Measurements from ENCODE around the gene FXYD7. TPM values are rescaled to one million over a fixed set of nuclear protein-coding genes. Genes with fewer than 3 reads are reported as not detected.

FXYD7 gene
- total RNA-seq, 4 donors from 2014 or later, result 1.3 TPM; not detected in 3

DNA sequence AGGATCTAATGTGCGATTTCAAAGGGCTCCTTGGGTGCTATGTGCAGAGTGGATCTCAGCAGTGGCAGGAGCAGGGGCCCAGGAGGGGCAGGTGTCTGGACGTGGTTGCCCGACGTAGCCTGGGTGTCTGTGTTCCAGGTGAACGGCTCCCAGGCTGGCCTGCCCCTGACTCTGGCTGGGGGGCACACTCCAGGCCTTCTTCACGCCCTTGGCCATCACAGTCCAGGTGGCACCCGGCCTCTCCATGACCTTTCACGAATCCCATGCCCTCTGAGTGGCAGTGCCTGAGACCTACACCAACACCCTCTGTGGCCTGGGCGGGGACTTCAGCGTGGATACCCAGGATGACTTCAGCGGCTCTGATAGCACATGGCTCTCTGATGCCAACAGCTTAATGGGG is 38.7 kb upstream of the FXYD7 start:
- TF ChIP-seq, protein P1, sequence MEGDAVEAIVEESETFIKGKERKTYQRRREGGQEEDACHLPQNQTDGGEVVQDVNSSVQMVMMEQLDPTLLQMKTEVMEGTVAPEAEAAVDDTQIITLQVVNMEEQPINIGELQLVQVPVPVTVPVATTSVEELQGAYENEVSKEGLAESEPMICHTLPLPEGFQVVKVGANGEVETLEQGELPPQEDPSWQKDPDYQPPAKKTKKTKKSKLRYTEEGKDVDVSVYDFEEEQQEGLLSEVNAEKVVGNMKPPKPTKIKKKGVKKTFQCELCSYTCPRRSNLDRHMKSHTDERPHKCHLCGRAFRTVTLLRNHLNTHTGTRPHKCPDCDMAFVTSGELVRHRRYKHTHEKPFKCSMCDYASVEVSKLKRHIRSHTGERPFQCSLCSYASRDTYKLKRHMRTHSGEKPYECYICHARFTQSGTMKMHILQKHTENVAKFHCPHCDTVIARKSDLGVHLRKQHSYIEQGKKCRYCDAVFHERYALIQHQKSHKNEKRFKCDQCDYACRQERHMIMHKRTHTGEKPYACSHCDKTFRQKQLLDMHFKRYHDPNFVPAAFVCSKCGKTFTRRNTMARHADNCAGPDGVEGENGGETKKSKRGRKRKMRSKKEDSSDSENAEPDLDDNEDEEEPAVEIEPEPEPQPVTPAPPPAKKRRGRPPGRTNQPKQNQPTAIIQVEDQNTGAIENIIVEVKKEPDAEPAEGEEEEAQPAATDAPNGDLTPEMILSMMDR (IDR thresholded peaks at IDR 0.05), result no peak
- no peak for TF ChIP-seq POLR2A (IDR thresholded peaks at IDR 0.05)
- WGBS, 2 donors, result 87 to 89% methylated on average over 11 of the region's 11 CpGs
- intact Hi-C loops (cut with DNase I; ENCODE audit: low total_unique reads), result no loop called here
- H3K4me3 ChIP-seq (ENCODE audit: low read depth, poor library complexity, severe bottlenecking), result no peak overlapping the region
- no peak for DNase-seq (ENCODE audit: low spot score in 2 of 2)

DNA sequence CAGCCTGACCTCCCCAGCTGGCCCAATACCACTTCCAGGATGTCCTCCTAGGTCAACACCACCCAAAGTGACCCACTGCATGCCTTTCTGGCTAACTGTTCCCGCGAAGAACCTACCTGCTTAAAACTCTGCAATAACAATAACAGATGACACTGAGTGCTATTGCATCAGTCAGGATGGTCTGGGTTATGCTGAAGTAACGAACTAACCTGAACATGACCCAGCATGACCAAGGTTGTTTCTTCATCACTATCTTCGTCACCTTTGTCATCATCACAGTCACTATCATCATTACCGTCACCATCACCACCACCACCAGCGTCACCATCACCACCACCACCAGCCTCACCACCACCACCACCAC is 38.0 kb upstream of the FXYD7 start:
- H3K4me3 ChIP-seq (ENCODE audit: low read depth, poor library complexity, severe bottlenecking), result no peak overlapping the region
- TF ChIP-seq, protein P1 (IDR thresholded peaks at IDR 0.05), result no peak
- no peak for TF ChIP-seq POLR2A (IDR thresholded peaks at IDR 0.05)
- DNase-seq (ENCODE audit: low spot score in 2 of 2), result no peak
- 88 to 90% methylated on average over 6 of the region's 6 CpGs for WGBS, 2 donors
- intact Hi-C loops (cut with DNase I; ENCODE audit: low total_unique reads), result no loop called here

DNA sequence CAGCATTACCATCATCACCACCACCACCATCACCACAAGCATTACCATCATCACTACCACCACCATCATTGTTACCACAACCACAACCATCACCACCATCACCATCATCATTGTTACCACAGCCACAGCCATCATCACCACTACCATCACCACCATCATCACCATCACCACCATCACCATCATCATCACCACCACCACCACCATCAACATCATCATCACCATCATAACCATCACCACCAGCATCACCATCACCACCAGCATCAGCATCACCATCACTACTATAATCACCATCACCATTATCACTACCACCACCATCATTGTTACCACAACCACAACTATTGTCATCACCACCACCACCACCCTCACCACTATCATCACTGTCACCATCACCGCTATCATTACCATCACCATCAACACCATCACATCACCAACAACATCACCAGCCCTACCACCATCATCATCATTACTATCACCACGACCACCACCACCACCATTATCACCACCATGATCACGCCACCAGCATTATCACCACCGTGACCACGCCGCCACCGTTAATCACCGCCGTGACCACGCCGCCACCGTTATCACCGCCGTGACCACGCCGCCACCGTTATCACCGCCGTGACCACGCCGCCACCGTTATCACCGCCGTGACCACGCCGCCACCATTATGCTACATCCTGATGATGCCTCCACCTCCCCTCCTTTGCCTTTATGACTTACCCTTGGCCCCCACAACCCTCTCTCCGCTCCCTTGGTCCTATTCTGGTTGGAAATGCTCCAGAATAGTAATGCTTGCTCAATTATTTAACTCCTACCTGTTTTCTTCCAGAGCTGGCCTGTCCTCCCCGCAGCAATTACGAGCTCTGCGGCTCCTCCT is 37.4 kb upstream of the FXYD7 start:
- TF ChIP-seq POLR2A (IDR thresholded peaks at IDR 0.05), result no peak
- TF ChIP-seq, protein P1 (IDR thresholded peaks at IDR 0.05), result no peak
- WGBS, 2 donors, result 83 to 88% methylated on average over 30 of the region's 30 CpGs
- intact Hi-C loops (cut with DNase I; ENCODE audit: low total_unique reads), result no loop called here
- DNase-seq (ENCODE audit: low spot score in 2 of 2), result no peak
- no peak overlapping the region for H3K4me3 ChIP-seq (ENCODE audit: low read depth, poor library complexity, severe bottlenecking)

DNA sequence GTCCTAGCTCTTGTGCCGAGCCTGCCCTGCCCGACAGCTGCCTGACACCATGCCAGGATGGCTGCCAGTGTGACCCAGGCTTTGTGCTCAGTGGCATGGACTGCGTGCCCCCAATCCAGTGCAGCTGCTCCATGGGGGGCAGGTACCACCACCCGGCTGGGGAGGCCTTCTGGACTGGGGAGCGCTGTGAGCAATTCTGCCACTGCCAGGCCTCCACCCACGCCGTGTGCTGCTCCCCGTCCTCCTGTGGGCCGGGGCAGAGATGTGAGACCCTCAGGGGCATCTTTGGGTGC is 36.8 kb upstream of the FXYD7 start:
- TF ChIP-seq POLR2A (IDR thresholded peaks at IDR 0.05), result no peak
- H3K4me3 ChIP-seq (ENCODE audit: low read depth, poor library complexity, severe bottlenecking), result no peak overlapping the region
- WGBS, 2 donors, result 90% methylated on average over 9 of the region's 9 CpGs
- intact Hi-C loops (cut with DNase I; ENCODE audit: low total_unique reads), result no loop called here
- DNase-seq (ENCODE audit: low spot score in 2 of 2), result no peak

DNA sequence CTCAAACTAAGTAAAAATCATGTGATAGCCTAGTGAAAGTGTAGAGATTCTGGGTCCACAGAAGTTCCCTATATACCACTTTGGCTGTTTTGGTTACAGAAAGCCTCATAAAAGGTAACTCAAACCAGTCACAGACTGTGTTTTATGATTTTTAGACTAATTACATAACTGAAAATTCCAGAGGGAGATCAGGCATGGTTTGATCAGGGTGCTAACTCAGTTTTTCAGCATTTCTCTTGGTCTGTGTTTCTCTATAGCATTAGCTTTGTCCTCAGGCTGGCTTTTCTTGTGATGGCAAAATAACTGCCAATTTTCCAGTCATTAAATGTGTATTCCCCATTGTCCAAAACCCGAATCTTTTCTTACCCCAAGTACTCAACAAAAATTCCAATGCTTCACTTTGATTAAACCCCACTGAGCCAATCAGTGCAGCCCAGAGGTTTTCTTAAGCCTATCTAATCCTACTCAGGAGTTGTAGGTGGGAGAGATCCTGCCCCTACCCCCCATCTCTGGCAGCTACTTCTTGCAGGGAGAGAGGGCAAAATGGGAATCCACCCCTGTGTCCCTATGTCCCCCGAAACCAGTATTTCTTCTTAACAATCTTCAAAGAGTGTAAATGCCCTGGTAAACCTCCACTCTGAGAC is 36.0 kb upstream of the FXYD7 start:
- intact Hi-C loops (cut with DNase I; ENCODE audit: low total_unique reads), result no loop called here
- TF ChIP-seq POLR2A (IDR thresholded peaks at IDR 0.05), result no peak
- TF ChIP-seq, protein P1 (IDR thresholded peaks at IDR 0.05), result no peak
- no peak overlapping the region for H3K4me3 ChIP-seq (ENCODE audit: low read depth, poor library complexity, severe bottlenecking)
- no peak for DNase-seq (ENCODE audit: low spot score in 2 of 2)
- 65 to 78% methylated on average over 1 of the region's 2 CpGs for WGBS, 2 donors

DNA sequence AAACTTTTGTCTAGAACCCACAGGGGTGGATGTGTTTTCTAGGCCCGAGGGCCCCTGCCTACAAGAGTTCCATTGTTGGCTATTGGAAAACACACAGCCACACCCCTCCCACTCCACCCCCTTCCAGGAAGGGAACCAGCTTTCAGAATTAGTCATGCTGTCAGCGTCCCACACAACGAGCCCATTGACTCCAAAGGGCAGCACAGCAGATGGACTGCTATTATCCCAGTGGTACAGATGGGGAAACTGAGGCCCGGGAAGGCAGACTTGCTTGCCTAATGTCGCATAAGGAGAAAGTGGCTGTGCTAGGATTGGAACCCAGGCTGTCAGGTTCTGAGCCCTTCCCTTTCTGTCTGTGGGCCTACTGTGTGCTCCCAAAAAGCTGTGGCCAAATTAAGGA is 35.5 kb upstream of the FXYD7 start:
- peak in 1 of 2 donors; percentile 70 for DNase-seq (ENCODE audit: low spot score in 2 of 2)
- WGBS, 2 donors, result 11 to 23% methylated on average over 5 of the region's 5 CpGs
- intact Hi-C loops (cut with DNase I; ENCODE audit: low total_unique reads), result no loop called here

More for the DNA sequence above, 35.5 kb upstream of the FXYD7 start:
- TF ChIP-seq, protein P1 (IDR thresholded peaks at IDR 0.05), result no peak
- TF ChIP-seq POLR2A (IDR thresholded peaks at IDR 0.05), result no peak
- no peak overlapping the region for H3K4me3 ChIP-seq (ENCODE audit: low read depth, poor library complexity, severe bottlenecking)

Measured in lower leg skin (tissue), 4 donors.